Hepatocyte (in vitro differentiated cells): Measurements from ENCODE around the gene KCTD18.

Source experiments
- CTCF ChIP-seq: fragments of 200-600 bp; sonication (generic); IDR thresholded peaks from 2 replicates; pipeline ENCODE4 v1.5.1; 2016; ENCODE audit warnings: antibody characterized with exemption, mild to moderate bottlenecking; ENCODE audit not compliant: poor library complexity
- EZH2 ChIP-seq: fragments of 200-600 bp; sonication (generic); IDR thresholded peaks from 2 replicates; pipeline ENCODE4 v1.6.1; 2016; ENCODE audit warnings: antibody characterized with exemption, mild to moderate bottlenecking, borderline replicate concordance

- no peak for TF ChIP-seq EZH2
- TF ChIP-seq CTCF: no peak
Measured at GRCh38 chr2:200459101-200459500, 50.8 kb downstream of the KCTD18 start.
